Activated naive CD8-positive, alpha-beta T cell treated with anti-CD3 and anti-CD28 coated beads for 36 hours (primary cell): Measurements from ENCODE around the gene UNC45B. TPM values are rescaled to one million over a fixed set of nuclear protein-coding genes. Genes with fewer than 3 reads are reported as not detected.
"Not testable (repeated sequence)": the region's sequence is repeated elsewhere in the genome, so short reads cannot be mapped to it uniquely, and the experiment has no call there.

Experiments used
- DNase-seq: peaks from one replicate; pipeline ENCODE4 v3.0.0; 2021
- H3K27ac Mint-ChIP-seq: one replicate; pipeline ENCODE4 v1.8.0; 2022; ENCODE audit warnings: mild to moderate bottlenecking, moderate library complexity, mixed read lengths
- H3K27me3 Mint-ChIP-seq: one replicate; pipeline ENCODE4 v1.8.0; 2022; ENCODE audit warnings: mild to moderate bottlenecking, mixed read lengths
- H3K36me3 Mint-ChIP-seq: one replicate; pipeline ENCODE4 v1.8.0; 2021; ENCODE audit warnings: mild to moderate bottlenecking, mixed read lengths
- H3K4me1 Mint-ChIP-seq: one replicate; pipeline ENCODE4 v1.8.0; 2021; ENCODE audit warnings: mixed read lengths
- H3K4me3 Mint-ChIP-seq: one replicate; pipeline ENCODE4 v1.8.0; 2022; ENCODE audit warnings: mild to moderate bottlenecking, moderate library complexity, mixed read lengths
- H3K9me3 Mint-ChIP-seq: one replicate; pipeline ENCODE4 v1.8.0; 2022; ENCODE audit warnings: mixed read lengths
- total RNA-seq, 2 experiments: library from RNA; stranded (reverse); gene quantifications; one replicate each; pipeline ENCODE4 v1.2.3, GENCODE V29; 2021

UNC45B gene
- total RNA-seq, 2 experiments from 2014 or later: 0.06 to 0.10 TPM

DNA sequence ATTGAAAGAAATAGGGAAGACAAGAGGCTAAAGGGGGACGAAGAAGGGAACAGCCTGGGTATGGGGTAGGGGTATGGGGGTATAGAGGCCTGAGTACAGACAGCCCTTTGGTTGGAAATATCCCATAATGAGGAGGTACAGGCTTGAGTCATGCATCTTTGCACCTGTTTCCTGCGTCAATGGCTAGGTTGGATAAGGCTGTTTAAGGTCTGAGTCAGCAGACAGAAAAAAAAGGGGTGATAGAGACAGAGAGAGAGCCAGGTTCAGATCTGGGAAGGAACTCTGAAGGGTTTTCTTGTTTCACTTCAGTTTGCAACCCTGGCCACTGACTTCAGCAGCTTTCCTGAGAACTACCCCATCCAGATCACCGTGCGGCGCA is 17.7 kb upstream of the UNC45B start:
- no peaks in the 10 kb centered on the region for H3K27me3 Mint-ChIP-seq
- peaks cover 8% of the 10 kb centered on the region for H3K36me3 Mint-ChIP-seq
- H3K4me3 Mint-ChIP-seq: no peak overlapping the region
- no peaks in the 10 kb centered on the region for H3K9me3 Mint-ChIP-seq
- DNase-seq: no peak
- peaks cover 7% of the 10 kb centered on the region for H3K4me1 Mint-ChIP-seq
- H3K27ac Mint-ChIP-seq: peak overlapping the region; percentile 56

GRCh38 chr17:35130392-35130791 is 17.2 kb upstream of the UNC45B start:
- Mint-ChIP-seq H3K9me3 (no peaks in the 10 kb centered on the region), H3K4me1 (peaks cover 7% of the 10 kb centered on the region), H3K27me3 (no peaks in the 10 kb centered on the region), H3K27ac (peak overlapping the region; percentile 56), H3K4me3 (no peak overlapping the region), H3K36me3 (peaks cover 11% of the 10 kb centered on the region)
- no peak for DNase-seq

- Mint-ChIP-seq H3K27ac (no peak overlapping the region), H3K9me3 (no peaks in the 10 kb centered on the region), H3K36me3 (peaks cover 15% of the 10 kb centered on the region), H3K4me1 (peaks cover 7% of the 10 kb centered on the region), H3K27me3 (no peaks in the 10 kb centered on the region), H3K4me3 (no peak overlapping the region)
- DNase-seq: no peak
Observed at GRCh38 chr17:35132099-35132498, 15.5 kb upstream of the UNC45B start.

- Mint-ChIP-seq H3K27ac (no peak overlapping the region), H3K4me3 (no peak overlapping the region), H3K36me3 (peaks cover 17% of the 10 kb centered on the region), H3K4me1 (peaks cover 7% of the 10 kb centered on the region), H3K9me3 (no peaks in the 10 kb centered on the region), H3K27me3 (no peaks in the 10 kb centered on the region)
- DNase-seq: no peak
Observed at GRCh38 chr17:35132816-35133550, 14.6 kb upstream of the UNC45B start.

DNA sequence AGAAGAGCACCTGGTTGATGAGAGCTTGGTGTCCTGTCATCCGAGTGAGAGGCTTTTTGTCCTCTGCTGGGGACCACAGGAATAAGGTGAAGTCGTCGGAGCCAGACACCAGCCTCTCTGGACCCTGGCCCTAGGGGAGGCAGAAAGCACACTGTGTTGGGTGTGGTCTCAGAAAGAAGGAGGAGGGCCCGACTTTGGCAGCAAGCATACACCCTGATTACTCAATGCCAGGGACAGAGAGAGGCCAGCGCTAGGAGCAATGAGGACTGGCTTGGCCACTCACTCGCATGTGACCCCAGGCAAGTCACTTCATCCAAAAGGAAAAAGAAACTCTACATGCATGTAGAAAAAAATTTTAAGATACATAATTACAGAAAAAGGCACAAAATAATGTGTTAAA is 12.3 kb upstream of the UNC45B start:
- DNase-seq: no peak
- Mint-ChIP-seq H3K4me3 (no peak overlapping the region), H3K27me3 (no peaks in the 10 kb centered on the region), H3K4me1 (peaks cover 15% of the 10 kb centered on the region), H3K36me3 (peaks cover 26% of the 10 kb centered on the region), H3K9me3 (no peaks in the 10 kb centered on the region), H3K27ac (no peak overlapping the region)

DNA sequence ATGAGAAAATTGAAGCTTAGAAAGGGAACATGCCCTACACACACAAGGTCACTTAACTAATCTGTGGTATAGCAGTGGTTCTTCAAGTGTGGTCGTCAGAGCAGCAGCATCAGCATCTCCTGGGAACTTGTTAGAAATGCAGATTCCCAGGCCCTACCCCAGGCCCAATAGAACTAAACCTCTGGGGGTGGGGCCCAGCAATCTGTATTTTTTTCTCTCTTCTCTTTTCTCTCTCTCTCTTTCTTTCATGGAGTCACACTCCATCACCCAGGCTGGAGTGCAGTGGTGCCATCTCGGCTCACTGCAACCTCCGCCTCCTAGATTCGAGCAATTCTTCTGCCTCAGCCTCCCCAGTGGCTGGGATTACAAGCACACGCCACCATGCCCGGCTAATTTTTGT is 9.4 kb upstream of the UNC45B start:
- Mint-ChIP-seq H3K4me3 (no peak overlapping the region), H3K9me3 (no peaks in the 10 kb centered on the region), H3K27ac (no peak overlapping the region), H3K4me1 (peaks cover 20% of the 10 kb centered on the region), H3K27me3 (no peaks in the 10 kb centered on the region), H3K36me3 (peaks cover 32% of the 10 kb centered on the region)
- DNase-seq: no peak

- Mint-ChIP-seq H3K27me3 (no peaks in the 10 kb centered on the region), H3K27ac (peak within 1 kb of the TSS; percentile 84), H3K36me3 (peaks cover 24% of the 10 kb centered on the region), H3K4me3 (peak within 1 kb of the TSS; percentile 84), H3K9me3 (no peaks in the 10 kb centered on the region), H3K4me1 (peaks cover 20% of the 10 kb centered on the region)
- peak; percentile 92 for DNase-seq
Observed at GRCh38 chr17:35141681-35142466, 5.7 kb upstream of the UNC45B start, which contains the start of gene NLE1. Gene NLE1 (minus strand): TSS chr17:35142303. CDS start chr17:35142275, 28 bp downstream.

GRCh38 chr17:35142467-35142796 is 5.2 kb upstream of the UNC45B start:
- Mint-ChIP-seq H3K27me3 (no peaks in the 10 kb centered on the region), H3K9me3 (no peaks in the 10 kb centered on the region), H3K4me3 (peak overlapping the region; percentile 84), H3K27ac (peak overlapping the region; percentile 84), H3K36me3 (peaks cover 24% of the 10 kb centered on the region), H3K4me1 (peaks cover 20% of the 10 kb centered on the region)
- DNase-seq: no peak

GRCh38 chr17:35144840-35145239 is 2.8 kb upstream of the UNC45B start:
- H3K36me3 Mint-ChIP-seq: peaks cover 14% of the 10 kb centered on the region
- no peak overlapping the region for H3K27ac Mint-ChIP-seq
- peaks cover 11% of the 10 kb centered on the region for H3K4me1 Mint-ChIP-seq
- no peaks in the 10 kb centered on the region for H3K27me3 Mint-ChIP-seq
- no peak for DNase-seq
- no peak overlapping the region for H3K4me3 Mint-ChIP-seq
- H3K9me3 Mint-ChIP-seq: no peaks in the 10 kb centered on the region

- Mint-ChIP-seq H3K27ac (no peak overlapping the region), H3K27me3 (no peaks in the 10 kb centered on the region), H3K9me3 (no peaks in the 10 kb centered on the region), H3K36me3 (peaks cover 2% of the 10 kb centered on the region), H3K4me1 (peaks cover 3% of the 10 kb centered on the region), H3K4me3 (no peak overlapping the region)
- DNase-seq: no peak
Observed at GRCh38 chr17:35146214-35146833, 1.3 kb upstream of the UNC45B start.

DNA sequence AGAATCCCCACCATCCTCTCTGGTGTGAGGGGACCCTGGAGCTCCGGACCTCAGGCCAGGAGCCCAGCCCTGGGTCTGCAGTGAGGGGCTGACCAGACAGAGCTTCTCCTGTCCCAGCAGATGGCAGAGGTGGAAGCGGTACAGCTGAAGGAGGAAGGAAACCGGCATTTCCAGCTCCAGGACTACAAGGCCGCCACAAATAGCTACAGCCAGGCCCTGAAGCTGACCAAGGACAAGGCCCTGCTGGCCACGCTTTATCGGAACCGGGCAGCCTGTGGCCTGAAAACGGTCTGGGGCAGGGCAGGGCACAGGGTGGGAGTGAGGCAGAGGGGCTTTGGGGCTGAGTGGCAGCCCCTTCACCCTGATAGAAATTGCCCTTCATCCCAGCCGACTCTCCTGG is 527 bp downstream of the UNC45B start:
- H3K27ac Mint-ChIP-seq: no peak overlapping the region
- no peak overlapping the region for H3K4me3 Mint-ChIP-seq
- no peaks in the 10 kb centered on the region for H3K9me3 Mint-ChIP-seq
- H3K4me1 Mint-ChIP-seq: no peaks in the 10 kb centered on the region
- no peaks in the 10 kb centered on the region for H3K27me3 Mint-ChIP-seq
- DNase-seq: no peak
- H3K36me3 Mint-ChIP-seq: no peaks in the 10 kb centered on the region

- Mint-ChIP-seq H3K27me3 (no peaks in the 10 kb centered on the region), H3K9me3 (no peaks in the 10 kb centered on the region), H3K27ac (no peak overlapping the region), H3K4me3 (no peak overlapping the region), H3K4me1 (no peaks in the 10 kb centered on the region), H3K36me3 (no peaks in the 10 kb centered on the region)
- no peak for DNase-seq
Observed at GRCh38 chr17:35149941-35150340, 2.3 kb downstream of the UNC45B start.

GRCh38 chr17:35151080-35151479 is 3.5 kb downstream of the UNC45B start:
- DNase-seq, H3K4me3 Mint-ChIP-seq, H3K27me3 Mint-ChIP-seq, H3K27ac Mint-ChIP-seq, H3K4me1 Mint-ChIP-seq, H3K9me3 Mint-ChIP-seq, H3K36me3 Mint-ChIP-seq: not testable (repeated sequence)

DNA sequence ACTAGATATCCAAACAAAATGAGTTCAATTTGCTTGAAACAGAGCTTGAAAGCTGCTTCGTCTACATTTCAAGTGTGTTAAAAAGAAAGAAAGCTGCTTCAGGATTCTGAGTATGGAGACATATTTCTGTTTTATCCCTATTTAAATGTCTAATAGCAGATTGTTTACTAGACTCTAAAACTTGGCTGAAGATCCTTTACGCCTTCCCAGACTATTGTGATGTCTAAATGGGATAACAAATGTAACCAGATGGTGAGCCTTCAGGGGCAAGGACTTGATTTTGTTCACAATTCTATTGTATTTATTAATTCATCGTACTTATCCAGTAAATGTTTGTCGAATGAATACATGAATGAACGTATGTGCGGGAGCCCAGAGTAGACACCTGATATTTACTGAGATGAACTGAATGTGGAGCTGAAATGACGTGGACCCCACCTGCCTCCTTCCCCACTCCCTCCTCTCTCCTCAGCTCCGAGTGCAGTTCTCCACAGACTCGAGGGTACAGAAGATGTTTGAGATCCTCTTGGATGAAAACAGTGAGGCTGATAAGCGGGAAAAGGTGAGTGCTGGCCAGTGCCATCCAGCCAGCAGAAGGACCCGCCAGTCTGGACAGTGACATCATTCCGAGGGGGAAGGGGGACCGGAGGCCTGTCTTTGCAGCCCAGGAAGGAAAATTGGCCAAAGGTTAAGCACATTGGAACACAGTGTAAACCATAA is 5.0 kb downstream of the UNC45B start:
- H3K4me3 Mint-ChIP-seq: no peak overlapping the region
- H3K4me1 Mint-ChIP-seq: peaks cover 2% of the 10 kb centered on the region
- no peaks in the 10 kb centered on the region for H3K27me3 Mint-ChIP-seq
- H3K9me3 Mint-ChIP-seq: no peaks in the 10 kb centered on the region
- H3K27ac Mint-ChIP-seq: no peak overlapping the region
- no peak for DNase-seq
- no peaks in the 10 kb centered on the region for H3K36me3 Mint-ChIP-seq
